HuH-7 (cell line): ENCODE results near the gene ACD.

Experiments
- DNase-seq: peaks from one replicate; pipeline ENCODE4 v3.0.0; 2011; ENCODE audit warnings: low spot score

The ACD gene

GRCh38 chr16:67675999-67676398 lies 15.9 kb upstream of the ACD start:
- DNase-seq = no peak

- no peak for DNase-seq
These were observed 15.5 kb upstream of the ACD start for GRCh38 chr16:67675579-67675935.

- no peak for DNase-seq
These were observed 15.0 kb upstream of the ACD start for GRCh38 chr16:67674851-67675578.

- no peak for DNase-seq
These were observed 13.9 kb upstream of the ACD start for GRCh38 chr16:67673712-67674580.

- peak; percentile 91 for DNase-seq
These were observed 12.9 kb upstream of the ACD start for GRCh38 chr16:67672739-67673662.

GRCh38 chr16:67672306-67672705 lies 12.2 kb upstream of the ACD start:
- no peak for DNase-seq

- DNase-seq = no peak
These were observed 9.5 kb upstream of the ACD start for GRCh38 chr16:67669499-67670101.

GRCh38 chr16:67668495-67669157 lies 8.6 kb upstream of the ACD start:
- no peak for DNase-seq

GRCh38 chr16:67667817-67668494 lies 7.9 kb upstream of the ACD start:
- DNase-seq = peak; percentile 99

- no peak for DNase-seq
These were observed 7.4 kb upstream of the ACD start for GRCh38 chr16:67667453-67667816.

- peak; percentile 99 for DNase-seq
These were observed 6.7 kb upstream of the ACD start, which contains the start of the genes C16orf86 and ENKD1 for GRCh38 chr16:67666559-67667452. Gene C16orf86 (plus strand): TSS chr16:67666814. CDS start chr16:67666971, 157 bp downstream. Gene ENKD1 (minus strand): TSS chr16:67666750. CDS start chr16:67666442, 308 bp downstream.

- peak; percentile 69 for DNase-seq
These were observed 6.0 kb upstream of the ACD start for GRCh38 chr16:67666032-67666551.

GRCh38 chr16:67665598-67665997 lies 5.5 kb upstream of the ACD start:
- DNase-seq = no peak

GRCh38 chr16:67664871-67665270 lies 4.8 kb upstream of the ACD start:
- no peak for DNase-seq

GRCh38 chr16:67664258-67664657 lies 4.2 kb upstream of the ACD start:
- no peak for DNase-seq

- no peak for DNase-seq
These were observed 3.8 kb upstream of the ACD start for GRCh38 chr16:67663877-67664222.

GRCh38 chr16:67663151-67663876 lies 3.3 kb upstream of the ACD start:
- peak; percentile 77 for DNase-seq

GRCh38 chr16:67662653-67663010 lies 2.6 kb upstream of the ACD start:
- no peak for DNase-seq
